ENCODE results near the gene ROGDI. TPM values are rescaled to one million over a fixed set of nuclear protein-coding genes. Genes with fewer than 3 reads are reported as not detected.

Gene ROGDI
- total and polyA plus RNA-seq, 12 donors = 32.4 to 194 (median 81.7) TPM

DNA sequence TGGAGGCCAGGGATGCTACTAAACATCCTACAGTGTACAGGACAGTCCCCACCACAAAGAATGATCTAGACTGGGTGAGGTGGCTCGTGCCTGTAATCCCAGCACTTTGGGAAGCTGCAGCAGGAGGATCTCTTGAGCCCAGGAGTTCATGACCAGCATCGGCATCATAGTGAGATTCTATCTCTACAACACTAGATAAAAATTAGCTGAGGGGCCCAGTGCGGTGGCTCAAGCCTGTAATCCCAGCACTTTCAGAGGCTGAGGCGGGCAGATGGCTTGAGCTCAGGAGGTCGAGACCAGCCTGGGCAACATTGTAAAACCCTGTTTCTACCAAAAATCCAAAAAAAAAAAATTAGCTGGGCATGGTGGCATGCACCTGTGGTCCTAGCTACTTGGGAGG, 30.1 kb downstream of the ROGDI start:
- Histone ChIP-seq H3K27ac (no peak overlapping the region), H3K4me1 (replicated peaks in 1 of 2) (peaks cover 13 to 15% of the 10 kb centered on the region in 2 donors), H3K9me3 (replicated peaks in 1 of 3) (no peaks in the 10 kb centered on the region), H3K4me3 (no peak overlapping the region), H3K27me3 (no peaks in the 10 kb centered on the region), H3K36me3 (replicated peaks in 1 of 2) (no peaks in the 10 kb centered on the region)
- 70 to 86% (median 78%) methylated on average over 4 to 5 of the region's 5 CpGs for WGBS, 4 donors
- DNase-seq = no peak
- TF ChIP-seq CTCF (IDR thresholded peaks at IDR 0.05) (no peak), POLR2A (IDR thresholded peaks at IDR 0.05) (no peak)
- intact Hi-C loops (cut with DNase I) = no loop called here

DNA sequence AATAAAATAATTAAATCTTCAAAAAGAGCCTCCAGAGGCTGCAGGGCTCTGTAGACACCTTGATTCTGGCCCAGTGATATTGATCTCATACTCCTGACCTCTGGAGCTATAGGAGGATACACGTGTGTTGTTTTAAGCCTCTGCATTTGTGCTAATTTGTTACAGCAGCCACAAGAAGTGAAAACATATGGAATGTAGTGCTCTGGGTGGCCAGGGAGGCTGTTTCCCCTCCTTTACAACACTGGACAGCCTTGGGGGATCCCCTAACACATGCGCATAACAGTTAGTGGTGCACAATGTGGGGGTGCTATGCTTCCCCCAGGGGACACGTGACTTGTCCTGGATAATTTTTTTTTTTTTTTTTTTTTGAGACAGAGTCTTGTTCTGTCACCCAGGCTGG, 30.8 kb downstream of the ROGDI start:
- DNase-seq = no peak
- no peak overlapping the region for H3K27ac ChIP-seq
- TF ChIP-seq CTCF (IDR thresholded peaks at IDR 0.05) = no peak
- TF ChIP-seq POLR2A (IDR thresholded peaks at IDR 0.05) = no peak
- peaks cover 13 to 16% of the 10 kb centered on the region in 2 donors for H3K4me1 ChIP-seq (replicated peaks in 1 of 2)
- 52 to 80% (median 58%) methylated on average over 2 to 3 of the region's 3 CpGs for WGBS, 4 donors
- H3K27me3 ChIP-seq = no peaks in the 10 kb centered on the region
- no peaks in the 10 kb centered on the region for H3K9me3 ChIP-seq (replicated peaks in 1 of 3)
- no peaks in the 10 kb centered on the region for H3K36me3 ChIP-seq (replicated peaks in 1 of 2)
- intact Hi-C loops (cut with DNase I) = no loop called here
- no peak overlapping the region for H3K4me3 ChIP-seq

DNA sequence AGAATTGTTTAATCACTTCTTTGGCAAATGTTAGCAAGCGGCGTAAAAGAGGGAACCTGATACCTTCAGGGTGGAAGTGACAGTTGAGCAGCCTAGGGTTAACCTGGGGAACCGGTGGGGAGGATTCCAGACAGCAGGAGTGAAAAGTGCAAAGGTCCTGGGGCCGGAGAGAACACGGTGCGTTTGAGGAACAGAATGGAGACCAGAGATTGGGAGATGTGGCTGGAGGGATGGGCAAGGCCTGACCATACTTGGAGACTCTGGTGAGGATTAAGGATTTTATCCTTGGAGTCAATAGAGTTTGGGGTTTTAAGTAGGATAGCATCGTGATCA, 33.2 kb downstream of the ROGDI start:
- peaks cover 0 to 10% of the 10 kb centered on the region in 2 donors for H3K36me3 ChIP-seq (replicated peaks in 1 of 2)
- peak overlapping the region in 1 of 5 donors; percentile 83 for H3K27ac ChIP-seq
- H3K4me3 ChIP-seq = peak overlapping the region in 2 of 4 donors; percentile 50 to 54
- peaks cover 21 to 31% of the 10 kb centered on the region in 2 donors for H3K4me1 ChIP-seq (replicated peaks in 1 of 2)
- no peak for DNase-seq
- no peaks in the 10 kb centered on the region for H3K27me3 ChIP-seq
- H3K9me3 ChIP-seq (replicated peaks in 1 of 3) = no peaks in the 10 kb centered on the region
- intact Hi-C loops (cut with DNase I) = no loop called here
- no peak for TF ChIP-seq CTCF (IDR thresholded peaks at IDR 0.05)
- no peak for TF ChIP-seq POLR2A (IDR thresholded peaks at IDR 0.05)
- WGBS, 4 donors = 51 to 57% (median 54%) methylated on average over 7 of the region's 7 CpGs

DNA sequence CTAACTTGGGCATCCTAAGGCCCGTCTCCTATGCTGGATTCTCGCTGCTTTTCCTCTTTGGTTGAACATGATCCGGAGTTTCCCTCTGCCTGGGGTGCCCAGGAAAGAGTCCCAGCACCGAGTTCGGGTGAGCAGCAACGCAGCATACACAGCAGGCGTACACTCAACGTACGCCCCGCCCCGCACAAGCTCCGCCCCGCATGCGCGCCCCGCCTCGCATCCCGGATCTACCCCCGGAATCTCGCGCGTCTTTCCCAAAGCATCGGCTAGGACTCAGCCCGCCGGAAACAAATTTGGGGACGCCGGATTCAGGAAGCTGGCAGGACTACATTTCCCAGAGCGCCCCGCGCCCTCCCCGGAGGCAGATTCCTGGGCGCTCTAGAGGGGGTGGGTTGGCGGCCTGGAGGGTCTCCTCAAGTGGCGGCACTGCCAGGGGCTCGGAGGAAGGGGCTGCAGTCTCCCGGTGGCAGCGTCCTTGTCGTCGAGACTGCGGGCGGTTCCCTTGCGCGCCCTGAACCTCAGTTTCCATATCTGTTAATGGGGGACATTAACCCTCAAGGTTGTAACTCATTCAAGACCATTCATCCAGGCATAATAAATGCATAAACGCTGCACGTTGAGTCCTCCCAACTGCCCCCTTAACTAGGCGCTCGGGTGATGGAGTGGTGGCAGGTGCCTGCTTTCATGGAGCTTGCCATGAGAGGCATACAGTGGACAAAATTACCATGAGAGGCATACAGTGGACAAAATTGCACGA, 33.7 kb downstream of the ROGDI start:
- 4 to 11% (median 5%) methylated on average over 11 to 48 of the region's 48 CpGs for WGBS, 4 donors

More for the DNA sequence above, 33.7 kb downstream of the ROGDI start:
- Histone ChIP-seq H3K4me1 (replicated peaks in 1 of 2) (peaks cover 21 to 31% of the 10 kb centered on the region in 2 donors), H3K9me3 (replicated peaks in 1 of 3) (no peaks in the 10 kb centered on the region), H3K4me3 (peak overlapping the region in 3 of 4 donors; percentile 20 to 54 (median 50)), H3K27me3 (no peaks in the 10 kb centered on the region), H3K36me3 (replicated peaks in 1 of 2) (peaks cover 0 to 16% of the 10 kb centered on the region in 2 donors), H3K27ac (peak overlapping the region; percentile 37 to 91 (median 83))
- TF ChIP-seq POLR2A (IDR thresholded peaks at IDR 0.05) (peak; percentile 31 to 86), CTCF (IDR thresholded peaks at IDR 0.05) (no peak)
- DNase-seq = peak; percentile 97 to 99 (median 97)
- intact Hi-C loops (cut with DNase I) = no loop called here

Data from adrenal gland (tissue), 12 donors.